Trophoblast cell (in vitro differentiated cells and primary cell): ENCODE measurements around the gene SAPCD2.
A peak's percentile ranks its signal among the peaks of the same experiment; 100 is the strongest.

Experiments
- DNase-seq, 2 donors: peaks; one replicate each; pipeline ENCODE4 v3.0.0-alpha.2; 2016
- H2AFZ ChIP-seq: 2 replicates; pipeline ENCODE4 v1.6.1; 2013; ENCODE audit warnings: low read length, moderate library complexity, mild to moderate bottlenecking; ENCODE audit not compliant: insufficient read depth, poor library complexity
- H2AK5ac ChIP-seq: 2 replicates; pipeline ENCODE4 v1.6.1; 2013; ENCODE audit warnings: mild to moderate bottlenecking, low read length
- H2BK120ac ChIP-seq: 2 replicates; pipeline ENCODE4 v1.6.1; 2013; ENCODE audit warnings: low read length, mild to moderate bottlenecking, moderate library complexity; ENCODE audit not compliant: insufficient read depth, poor library complexity
- H2BK12ac ChIP-seq: 2 replicates; pipeline ENCODE4 v1.6.1; 2013; ENCODE audit warnings: mild to moderate bottlenecking, low read length, moderate library complexity
- H2BK5ac ChIP-seq: 2 replicates; pipeline ENCODE4 v1.6.1; 2013; ENCODE audit warnings: low read length, low read depth, moderate library complexity, mild to moderate bottlenecking; ENCODE audit not compliant: poor library complexity
- H3K14ac ChIP-seq: 2 replicates; pipeline ENCODE4 v1.6.1; 2013; ENCODE audit warnings: mild to moderate bottlenecking, low read length
- H3K18ac ChIP-seq: 2 replicates; pipeline ENCODE4 v1.6.1; 2013; ENCODE audit warnings: mild to moderate bottlenecking, low read length
- H3K23ac ChIP-seq: 2 replicates; pipeline ENCODE4 v1.6.1; 2013; ENCODE audit warnings: low read length
- H3K27ac ChIP-seq: 2 replicates; pipeline ENCODE4 v1.5.1; 2013; ENCODE audit warnings: low read depth, mild to moderate bottlenecking, inconsistent platforms, low read length, moderate library complexity
- H3K27me3 ChIP-seq: 2 replicates; pipeline ENCODE4 v1.6.1; 2013; ENCODE audit warnings: inconsistent platforms, mild to moderate bottlenecking, low read length, moderate library complexity; ENCODE audit not compliant: insufficient read depth
- H3K36me3 ChIP-seq, 2 experiments: 1 replicate in 1 of 2; 2 replicates in 1 of 2; pipeline ENCODE4 v1.6.1; 2013; ENCODE audit warnings: low read length in 2 of 2, mild to moderate bottlenecking in 2 of 2, moderate library complexity in 1 of 2; ENCODE audit not compliant: insufficient read depth in 2 of 2, control insufficient read depth in 1 of 2
- H3K4ac ChIP-seq: 2 replicates; pipeline ENCODE4 v1.6.1; 2013; ENCODE audit warnings: low read depth, mild to moderate bottlenecking, low read length, moderate library complexity
- H3K4me1 ChIP-seq, 2 experiments: 1 replicate in 1 of 2; 2 replicates in 1 of 2; pipeline ENCODE4 v1.6.1; 2013; ENCODE audit warnings: low read length in 2 of 2, mild to moderate bottlenecking in 2 of 2, moderate library complexity in 1 of 2; ENCODE audit not compliant: insufficient read depth in 2 of 2, control insufficient read depth in 1 of 2
- H3K4me2 ChIP-seq: 2 replicates; pipeline ENCODE4 v1.6.1; 2013; ENCODE audit warnings: inconsistent platforms, mild to moderate bottlenecking, low read length, moderate library complexity
- H3K4me3 ChIP-seq: 2 replicates; pipeline ENCODE4 v1.5.1; 2013; ENCODE audit warnings: mild to moderate bottlenecking, low read depth, low read length, inconsistent platforms
- H3K79me1 ChIP-seq: one replicate; pipeline ENCODE4 v1.6.1; 2013; ENCODE audit warnings: low read length
- H3K79me2 ChIP-seq: 2 replicates; pipeline ENCODE4 v1.6.1; 2013; ENCODE audit warnings: low read length, mild to moderate bottlenecking; ENCODE audit not compliant: control insufficient read depth, insufficient read depth, poor library complexity
- H3K9ac ChIP-seq: 2 replicates; pipeline ENCODE4 v1.6.1; 2013; ENCODE audit warnings: mild to moderate bottlenecking, low read length
- H3K9me3 ChIP-seq: 2 replicates; pipeline ENCODE4 v1.6.1; 2013; ENCODE audit warnings: low read depth, mild to moderate bottlenecking, control low read depth, inconsistent platforms, low read length; ENCODE audit not compliant: insufficient read depth
- H4K12ac ChIP-seq: 2 replicates; pipeline ENCODE4 v1.6.1; 2013; ENCODE audit warnings: low read depth, mild to moderate bottlenecking, low read length, moderate library complexity
- H4K8ac ChIP-seq: 2 replicates; pipeline ENCODE4 v1.6.1; 2013; ENCODE audit warnings: low read depth, mild to moderate bottlenecking, low read length, moderate library complexity
- H4K91ac ChIP-seq: one replicate; pipeline ENCODE4 v1.6.1; 2013; ENCODE audit warnings: low read depth, mild to moderate bottlenecking, low read length, moderate library complexity
- WGBS: extraction: QIAGEN DNeasy Blood & Tissue Kit; methylation state at CpG from one replicate; pipeline ENCODE4 v1.1.7; 2013; ENCODE audit warnings: missing lambda C conversion rate; ENCODE audit not compliant: insufficient read length, insufficient coverage; ENCODE audit errors: extremely low coverage; 5-methylcytosine and 5-hydroxymethylcytosine counted together

Gene SAPCD2

DNA sequence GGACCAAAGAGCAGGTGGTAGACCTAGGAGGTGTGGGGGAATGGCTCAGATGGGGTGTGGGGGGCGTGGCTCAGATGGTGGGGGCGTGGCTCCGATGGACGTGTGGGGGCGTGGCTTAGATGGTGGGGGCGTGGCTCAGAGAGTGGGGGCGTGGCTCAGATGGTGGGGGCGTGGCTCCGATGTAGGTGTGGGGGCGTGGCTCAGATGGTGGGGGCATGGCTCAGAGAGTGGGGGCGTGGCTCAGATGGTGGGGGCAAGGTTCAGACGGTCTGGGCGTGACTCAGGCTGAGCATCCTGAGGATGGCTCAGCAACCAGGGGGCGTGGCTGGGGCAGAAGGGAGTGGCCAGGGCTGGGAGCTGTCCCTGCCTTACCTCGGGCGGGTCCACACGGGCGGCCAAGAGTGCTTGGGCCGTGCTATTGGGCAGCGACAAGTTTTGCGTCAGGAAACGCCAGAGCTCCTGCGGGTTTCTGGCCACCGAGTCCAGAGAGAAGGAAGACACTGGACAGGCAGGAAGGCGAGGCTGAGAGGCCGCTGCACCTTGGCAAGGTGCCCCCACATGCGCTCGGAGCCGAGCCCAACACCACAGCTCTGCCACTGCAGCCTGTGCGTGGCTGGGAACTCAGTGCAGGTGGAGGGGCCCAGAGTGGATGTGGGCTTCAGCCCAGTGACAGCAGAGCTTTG lies 48.2 kb downstream of the SAPCD2 start:
- peak overlapping the region; percentile 2 for H3K4me3 ChIP-seq
- peaks cover 6% of the 10 kb centered on the region for H3K9me3 ChIP-seq

DNA sequence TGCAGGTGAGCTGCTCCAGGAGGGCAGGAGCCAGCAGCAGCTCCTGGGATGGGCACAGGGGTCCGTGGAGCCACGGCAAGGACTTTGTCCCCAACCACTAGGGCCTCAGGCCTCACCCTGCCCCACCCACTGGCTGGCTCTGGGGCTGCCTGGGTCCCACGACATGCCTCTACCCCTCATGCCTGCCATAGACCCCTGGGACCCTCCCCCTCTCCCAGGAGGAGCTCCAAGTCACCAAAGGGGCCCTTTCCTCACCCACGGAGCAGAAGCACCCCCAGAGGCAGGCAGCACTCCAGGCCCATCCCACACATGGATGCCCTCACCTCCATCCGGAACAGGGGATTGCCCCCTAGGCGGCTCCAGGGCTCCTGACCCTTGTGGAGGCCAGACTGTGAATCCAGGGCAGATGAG lies 48.8 kb downstream of the SAPCD2 start:
- Histone ChIP-seq H4K8ac (no peak overlapping the region), H3K36me3 (no peaks in the 10 kb centered on the region), H2BK5ac (no peak overlapping the region), H3K79me2 (no peaks in the 10 kb centered on the region), H3K4ac (no peak overlapping the region), H2AFZ (no peak overlapping the region), H2BK12ac (no peak overlapping the region), H3K4me2 (no peak overlapping the region), H3K4me1 (no peaks in the 10 kb centered on the region), H3K18ac (no peak overlapping the region), H2AK5ac (no peak overlapping the region), H4K91ac (no peak overlapping the region), H4K12ac (no peak overlapping the region), H3K9ac (no peak overlapping the region), H3K9me3 (peaks cover 10% of the 10 kb centered on the region), H3K14ac (no peak overlapping the region), H2BK120ac (no peak overlapping the region), H3K4me3 (no peak overlapping the region), H3K27ac (no peak overlapping the region), H3K27me3 (no peaks in the 10 kb centered on the region), H3K23ac (no peak overlapping the region), H3K79me1 (no peaks in the 10 kb centered on the region)
- DNase-seq, result no peak
- no CpG with 5 or more reads among the region's 6 CpGs for WGBS

More for the DNA sequence above, 48.2 kb downstream of the SAPCD2 start:
- no CpG with 5 or more reads among the region's 30 CpGs for WGBS
- no peak overlapping the region for H3K4me2 ChIP-seq
- peaks cover 4% of the 10 kb centered on the region for H3K27me3 ChIP-seq
- no peak overlapping the region for H2BK120ac ChIP-seq
- no peaks in the 10 kb centered on the region for H3K36me3 ChIP-seq
- no peaks in the 10 kb centered on the region for H3K4me1 ChIP-seq
- no peak overlapping the region for H3K4ac ChIP-seq
- H4K12ac ChIP-seq, result no peak overlapping the region
- no peak overlapping the region for H4K91ac ChIP-seq
- H3K27ac ChIP-seq, result no peak overlapping the region
- H3K23ac ChIP-seq, result no peak overlapping the region
- no peak overlapping the region for H2BK12ac ChIP-seq
- DNase-seq, result peak; percentile 83 to 86
- H3K79me1 ChIP-seq, result no peaks in the 10 kb centered on the region
- no peak overlapping the region for H2BK5ac ChIP-seq
- H2AFZ ChIP-seq, result no peak overlapping the region
- H3K18ac ChIP-seq, result no peak overlapping the region
- no peak overlapping the region for H3K14ac ChIP-seq
- no peak overlapping the region for H4K8ac ChIP-seq
- no peak overlapping the region for H2AK5ac ChIP-seq
- no peaks in the 10 kb centered on the region for H3K79me2 ChIP-seq
- H3K9ac ChIP-seq, result no peak overlapping the region

DNA sequence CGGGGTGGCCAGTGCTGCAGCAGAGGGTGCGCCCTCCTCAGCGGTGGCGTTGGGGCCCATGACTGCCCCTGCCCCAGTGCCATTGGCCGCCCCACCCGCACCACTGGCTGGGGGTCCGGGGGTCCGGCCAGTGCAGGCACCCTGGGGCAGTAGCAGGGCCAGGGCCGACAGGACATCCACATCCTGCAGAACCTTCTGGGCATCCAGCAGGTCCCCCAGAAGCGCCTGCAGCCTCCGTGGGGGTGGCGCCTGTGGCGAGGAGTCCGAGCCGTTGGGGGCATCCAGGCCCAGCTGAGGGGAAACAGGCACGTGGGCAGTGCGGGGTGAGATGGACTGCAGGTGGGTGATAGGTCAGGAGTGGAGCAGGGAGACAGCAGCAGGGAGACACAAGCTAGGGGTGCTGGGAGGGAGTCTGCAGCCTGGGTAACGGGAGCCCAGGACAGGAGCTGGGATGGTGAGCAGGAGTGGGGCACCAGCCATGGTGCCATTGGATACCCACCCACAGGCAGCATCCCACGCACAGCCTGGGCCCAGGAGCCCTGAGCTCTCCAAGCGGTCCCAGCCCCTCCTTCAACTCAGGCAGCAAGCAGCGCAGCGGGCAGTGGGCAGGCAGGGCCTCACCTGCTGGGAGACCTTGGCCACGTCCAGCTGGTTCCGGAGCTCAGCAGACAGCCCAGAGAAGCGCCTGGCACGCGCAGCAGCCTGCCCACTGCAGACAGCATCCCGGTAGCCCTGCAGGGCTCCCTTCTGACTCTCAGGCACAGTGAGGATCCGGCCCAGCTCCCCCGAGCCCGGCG lies 49.4 kb downstream of the SAPCD2 start:
- H3K36me3 ChIP-seq, result no peaks in the 10 kb centered on the region

GRCh38 chr9:137019891-137020683 lies 50.3 kb downstream of the SAPCD2 start:
- Histone ChIP-seq H4K12ac (no peak overlapping the region), H3K23ac (no peak overlapping the region), H2BK5ac (no peak overlapping the region), H2AFZ (no peak overlapping the region), H2BK12ac (no peak overlapping the region), H3K4ac (no peak overlapping the region), H2BK120ac (no peak overlapping the region), H3K14ac (no peak overlapping the region), H3K4me3 (no peak overlapping the region), H3K79me2 (no peaks in the 10 kb centered on the region), H4K8ac (no peak overlapping the region), H3K27me3 (no peaks in the 10 kb centered on the region), H3K4me1 (no peaks in the 10 kb centered on the region), H2AK5ac (no peak overlapping the region), H3K18ac (no peak overlapping the region), H3K9ac (no peak overlapping the region), H4K91ac (no peak overlapping the region), H3K27ac (no peak overlapping the region), H3K36me3 (no peaks in the 10 kb centered on the region), H3K4me2 (no peak overlapping the region), H3K9me3 (peaks cover 21% of the 10 kb centered on the region), H3K79me1 (no peaks in the 10 kb centered on the region)
- no CpG with 5 or more reads among the region's 34 CpGs for WGBS
- DNase-seq, result no peak

More for the DNA sequence above, 49.4 kb downstream of the SAPCD2 start:
- Histone ChIP-seq H3K9me3 (peaks cover 15% of the 10 kb centered on the region), H3K27ac (no peak overlapping the region), H3K9ac (no peak overlapping the region), H3K18ac (no peak overlapping the region), H3K79me1 (no peaks in the 10 kb centered on the region), H4K91ac (no peak overlapping the region), H3K4me2 (no peak overlapping the region), H2BK5ac (no peak overlapping the region), H4K12ac (no peak overlapping the region), H4K8ac (no peak overlapping the region), H2BK12ac (no peak overlapping the region), H3K4me1 (no peaks in the 10 kb centered on the region), H2AFZ (no peak overlapping the region), H3K4ac (no peak overlapping the region), H3K27me3 (no peaks in the 10 kb centered on the region), H2BK120ac (no peak overlapping the region), H2AK5ac (no peak overlapping the region), H3K4me3 (no peak overlapping the region), H3K14ac (no peak overlapping the region), H3K79me2 (no peaks in the 10 kb centered on the region), H3K23ac (no peak overlapping the region)
- DNase-seq, result no peak
- WGBS, result no CpG with 5 or more reads among the region's 32 CpGs
